HG03439 (cell line): Measurements from ENCODE around the gene OR5M10.
"Not testable (repeated sequence)": the region's sequence is repeated elsewhere in the genome, so short reads cannot be mapped to it uniquely, and the experiment has no call there.

ENCODE experiments used
- ATAC-seq: cut with Tn5 transposase; IDR thresholded peaks from one replicate; pipeline ENCODE4 v1.9.1; 2021; ENCODE audit warnings: mild to moderate bottlenecking, moderate library complexity; ENCODE audit not compliant: unreplicated experiment

OR5M10 gene

DNA sequence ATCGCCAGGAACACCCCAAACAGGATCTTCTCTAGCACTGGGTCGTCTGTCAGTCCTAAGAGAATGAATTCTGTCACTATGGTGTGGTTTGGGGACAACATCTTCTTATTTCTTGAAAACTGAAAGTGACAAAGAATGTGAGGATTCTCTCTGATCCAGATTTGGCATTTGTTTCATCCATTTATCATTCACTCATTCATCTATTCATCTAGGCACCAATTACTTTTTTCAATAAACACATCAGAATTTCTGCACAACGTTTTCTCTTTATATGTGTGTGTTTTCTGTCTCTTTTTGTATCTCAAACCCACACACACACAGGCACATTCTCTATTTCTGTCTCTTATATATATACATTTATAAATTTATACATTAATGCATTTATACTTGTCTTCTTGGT lies at the start of gene OR5M10:
Gene OR5M10, minus strand, starts transcription at position 101 of the 400 bp plus-strand sequence. Its CDS starts 0 bp downstream, at position 101.
- no peak for ATAC-seq

DNA sequence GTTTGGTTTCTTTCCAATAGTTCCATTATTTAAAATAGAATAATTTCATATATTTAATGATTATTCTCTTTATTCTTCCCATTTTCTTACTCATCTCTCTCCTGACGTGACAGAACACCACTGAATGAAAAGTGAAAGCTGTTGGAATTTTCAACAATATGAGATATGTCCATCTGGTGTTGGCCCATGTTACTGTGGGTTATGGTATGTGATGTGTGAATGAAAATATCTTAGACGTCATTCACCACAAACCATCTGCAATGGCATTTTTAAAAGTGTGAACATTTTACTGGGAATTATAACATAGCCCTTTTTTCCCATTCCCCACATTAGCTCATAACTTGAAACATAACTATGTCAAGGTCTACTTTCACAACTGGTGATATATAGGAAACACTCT lies 48.4 kb upstream of the OR5M10 start:
- no peak for ATAC-seq

DNA sequence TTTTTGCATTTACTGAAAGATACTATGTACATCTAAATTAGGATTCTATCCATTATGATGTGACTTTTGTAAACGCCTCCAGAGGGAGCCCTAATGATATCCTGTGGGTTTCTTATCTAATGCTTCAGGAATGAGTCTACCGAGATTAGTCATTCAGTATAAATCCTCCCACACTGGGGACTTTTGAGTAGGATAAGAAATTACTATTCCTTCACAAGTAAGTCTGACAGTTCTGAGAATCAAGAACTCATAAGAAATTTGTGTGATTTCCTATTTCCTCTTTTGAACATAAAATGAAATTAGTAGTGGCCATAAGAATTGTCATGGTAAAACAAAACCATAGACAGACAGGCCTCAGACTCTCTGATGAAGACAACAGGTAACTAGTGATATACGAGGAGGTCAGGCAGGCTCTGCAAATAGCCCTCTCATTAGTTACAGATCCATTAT lies 47.2 kb upstream of the OR5M10 start:
- no peak for ATAC-seq

DNA sequence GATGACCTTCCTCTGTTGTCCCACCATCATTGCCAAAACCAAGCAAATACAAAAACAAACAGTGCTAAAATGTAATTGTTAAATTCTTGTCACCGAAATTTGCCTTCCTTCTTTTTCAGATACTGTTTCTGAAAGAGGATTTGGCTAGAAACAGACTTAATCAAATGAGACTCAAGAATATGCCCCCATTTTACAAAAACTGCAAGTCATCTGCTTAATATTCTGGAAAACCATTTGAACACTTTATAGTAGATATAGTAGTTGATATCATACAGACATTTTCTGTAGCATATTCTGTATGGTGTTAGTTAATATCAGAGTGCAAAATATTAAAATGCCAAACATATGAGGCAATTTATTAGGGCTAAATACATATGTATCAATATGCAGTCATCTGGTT lies 33.7 kb upstream of the OR5M10 start:
- ATAC-seq, result no peak

DNA sequence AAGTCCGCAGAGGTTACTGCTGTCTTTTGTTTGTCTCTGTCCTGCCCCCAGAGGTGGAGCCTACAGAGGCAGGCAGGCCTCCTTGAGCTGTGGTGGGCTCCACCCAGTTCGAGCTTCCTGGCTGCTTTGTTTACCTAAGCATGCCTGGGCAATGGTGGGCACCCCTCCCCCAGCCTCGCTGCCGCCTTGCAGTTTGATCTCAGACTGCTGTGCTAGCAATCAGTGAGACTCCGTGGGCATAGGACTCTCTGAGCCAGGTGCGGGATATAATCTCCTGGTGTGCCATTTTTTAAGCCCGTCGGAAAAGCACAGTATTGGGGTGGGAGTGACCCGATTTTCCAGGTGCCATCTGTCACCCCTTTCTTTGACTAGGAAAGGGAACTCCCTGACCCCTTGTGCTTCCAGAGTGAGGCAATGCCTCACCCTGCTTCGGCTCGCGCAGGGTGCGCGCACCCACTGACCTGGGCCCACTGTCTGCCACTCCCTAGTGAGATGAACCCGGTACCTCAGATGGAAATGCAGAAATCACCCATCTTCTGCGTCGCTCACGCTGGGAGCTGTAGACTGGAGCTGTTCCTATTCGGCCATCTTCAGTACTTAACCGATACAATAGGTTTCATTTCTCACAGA lies 14.7 kb upstream of the OR5M10 start:
- ATAC-seq, result not testable (repeated sequence)

DNA sequence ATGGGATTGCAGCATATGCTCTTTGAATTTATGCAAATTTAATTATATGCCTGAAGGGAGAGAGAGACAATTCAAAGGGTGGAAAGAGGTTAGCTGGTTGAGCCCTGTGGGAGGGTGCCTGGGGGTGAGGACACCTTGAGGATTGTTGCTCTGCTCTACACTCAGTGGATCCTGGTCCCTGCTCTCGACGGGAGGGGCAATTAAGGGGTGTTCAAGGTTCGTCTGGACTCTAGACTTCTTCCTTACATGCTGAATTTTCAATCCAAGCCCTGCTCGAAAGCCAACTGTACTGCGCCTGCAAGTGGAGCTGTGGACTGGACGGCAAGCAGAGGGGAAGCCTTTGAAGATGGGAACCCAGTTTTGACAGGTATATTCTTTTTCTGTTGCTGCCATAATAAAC lies 18.9 kb downstream of the OR5M10 start:
- ATAC-seq, result no peak

DNA sequence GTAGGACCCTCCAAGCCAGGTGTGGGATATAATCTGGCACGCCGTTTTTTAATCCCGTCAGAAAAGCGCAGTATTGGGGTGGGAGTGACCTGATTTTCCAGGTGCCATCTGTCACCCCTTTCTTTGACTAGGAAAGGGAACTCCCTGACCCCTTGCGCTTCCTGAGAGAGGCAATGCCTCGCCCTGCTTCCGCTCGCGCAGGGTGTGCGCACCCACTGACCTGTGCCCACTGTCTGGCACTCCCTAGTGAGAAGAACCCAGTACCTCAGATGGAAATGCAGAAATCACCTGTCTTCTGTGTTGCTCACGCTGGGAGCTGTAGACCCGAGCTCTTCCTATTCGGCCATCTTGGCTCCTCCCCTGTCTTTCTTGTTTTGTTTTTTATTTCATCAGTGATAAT lies 22.8 kb downstream of the OR5M10 start:
- ATAC-seq, result not testable (repeated sequence)

DNA sequence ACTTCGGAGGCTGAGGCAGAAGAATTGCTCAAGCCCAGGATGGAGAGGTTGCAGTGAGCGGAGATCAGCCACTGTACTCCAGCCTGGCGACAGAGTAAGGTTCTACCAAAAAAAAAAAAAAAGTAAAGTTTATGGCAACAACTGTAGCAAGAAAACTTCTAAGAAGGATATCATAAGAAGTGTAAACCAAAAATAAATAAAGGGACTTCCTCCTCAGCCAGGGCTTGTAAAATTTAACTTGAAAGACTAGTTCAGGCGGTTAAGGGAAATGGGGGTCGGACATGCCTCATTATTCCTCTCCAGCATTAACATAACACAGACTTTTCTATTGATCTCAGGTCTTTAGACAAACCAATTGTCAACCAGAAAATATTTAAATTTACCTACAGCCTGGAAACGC lies 32.0 kb downstream of the OR5M10 start:
- ATAC-seq, result no peak

DNA sequence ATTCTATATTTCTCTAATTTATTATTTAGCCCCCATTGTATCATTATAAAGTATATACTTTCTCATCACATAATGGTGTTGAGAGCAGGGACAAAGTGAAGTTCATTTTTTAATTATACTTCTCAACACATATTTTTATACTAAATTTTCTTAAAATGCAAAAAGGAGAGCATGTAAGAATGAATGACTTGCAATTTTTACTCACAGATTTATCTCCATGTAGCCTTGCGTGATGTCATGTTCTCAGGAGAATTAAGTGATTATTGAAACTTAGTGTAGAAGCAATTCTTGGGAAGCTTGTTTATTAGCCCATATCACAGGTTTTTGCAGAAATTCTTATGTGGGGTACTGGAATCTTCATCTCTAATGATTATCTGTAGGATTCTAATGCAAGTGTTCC lies 33.8 kb downstream of the OR5M10 start:
- ATAC-seq, result no peak

DNA sequence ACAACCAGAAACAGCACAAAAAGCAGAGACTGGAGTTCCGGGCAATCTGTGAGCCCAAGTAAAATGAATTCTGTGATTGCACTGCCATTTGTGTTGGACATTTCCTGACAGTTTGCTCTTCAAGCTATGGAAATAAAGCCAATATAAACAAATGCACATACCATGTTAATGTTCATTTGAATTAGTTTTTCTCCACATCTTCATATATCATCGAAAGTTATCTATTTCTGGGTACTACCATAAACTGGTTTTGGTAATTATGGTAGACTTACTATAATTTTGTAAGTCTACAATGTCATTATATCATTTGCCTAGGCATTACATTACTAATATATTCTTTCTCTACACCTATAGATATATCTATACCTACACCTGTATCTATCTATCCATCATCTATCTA lies 34.4 kb downstream of the OR5M10 start, which contains the start of gene OR5M11:
Gene OR5M11, minus strand, starts transcription at position 101 of the 400 bp plus-strand sequence. Its CDS starts 0 bp downstream, at position 101.
- ATAC-seq, result no peak

DNA sequence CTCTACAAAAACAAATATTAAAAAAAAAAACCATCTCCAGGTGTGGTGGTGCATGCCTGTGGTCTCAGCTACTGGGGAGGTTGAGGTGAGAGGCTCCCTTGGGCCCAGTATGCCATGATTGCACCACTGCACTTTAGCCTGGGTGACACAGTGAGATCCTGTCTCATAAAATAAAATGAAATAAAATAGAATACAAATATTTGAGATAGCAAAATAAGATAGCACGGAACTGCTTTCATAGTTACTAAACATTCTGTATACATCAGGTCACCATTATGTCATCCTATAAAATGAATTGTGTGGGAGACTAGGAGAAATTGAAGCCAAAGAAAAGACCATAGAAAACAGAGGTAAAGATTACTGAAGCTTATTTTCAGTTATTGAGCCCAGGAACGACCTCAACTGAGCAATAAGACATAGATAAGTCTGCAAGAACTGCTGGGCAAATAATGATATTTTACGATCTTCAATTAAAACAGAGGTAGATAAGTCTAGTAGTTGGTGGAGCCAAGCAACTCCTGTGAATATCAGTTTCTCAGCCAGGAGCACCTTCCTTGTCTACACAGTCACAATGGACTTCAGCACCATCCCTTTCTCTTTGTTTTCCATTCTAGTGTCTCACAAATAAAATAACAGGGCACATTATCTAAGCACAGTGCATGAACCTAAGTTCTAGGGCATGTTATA lies 44.3 kb downstream of the OR5M10 start:
- no peak for ATAC-seq

DNA sequence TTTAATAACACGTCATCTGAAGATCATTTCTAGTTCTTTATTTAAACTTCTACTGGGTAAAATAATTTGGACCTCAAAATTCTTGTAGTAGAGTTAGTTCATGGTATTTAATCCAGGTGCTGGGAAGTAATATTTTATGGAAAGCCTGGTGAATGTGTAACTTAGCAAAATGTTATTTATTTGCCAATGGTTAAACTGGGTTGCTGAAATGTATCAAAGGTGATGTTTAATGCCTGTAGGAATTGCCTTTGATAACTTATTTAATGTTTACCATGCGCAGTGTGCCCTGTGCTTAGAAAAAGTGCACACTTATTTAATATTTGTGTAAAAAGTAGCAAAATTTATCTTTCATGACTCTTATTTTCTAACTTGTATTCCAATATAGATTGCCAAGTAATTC lies 45.7 kb downstream of the OR5M10 start:
- ATAC-seq, result no peak
